K562 (cell line): ENCODE results near the gene GATA2. TPM values are rescaled to one million over a fixed set of nuclear protein-coding genes. Genes with fewer than 3 reads are reported as not detected.

Experiments used
- ATAC-seq: fragments of 200-7000 bp; cut with Tn5 transposase; 3 replicates; pipeline ENCODE4 v1.9.1; 2020; ENCODE audit warnings: moderate library complexity
- BruUV-seq: library from RNA; stranded (reverse); fragments of 400-500 nt; replicated peaks from 2 replicates; lab custom pipeline; 2021; lab: Mats Ljungman, UMichigan
- CTCF ChIA-PET: fragments of 300-600 bp; formaldehyde crosslinking; extraction: SDS; loops from one replicate; lab custom pipeline; 2021; ENCODE audit warnings: low intra/inter-chr PET ratio; lab: Yijun Ruan, JAX
- POLR2A ChIA-PET: fragments of 300-600, 350-650 bp; sonication (Branson Sonifier 250); formaldehyde crosslinking; extraction: SDS; loops from one replicate; lab custom pipeline; 2021; ENCODE audit warnings: antibody characterized with exemption, inconsistent platforms; lab: Yijun Ruan, JAX
- DNase-seq, 4 experiments: peaks; one replicate each; pipeline versions ENCODE4 v3.0.0 to v3.0.0-alpha.2; 2011 to 2018; ENCODE audit warnings: low spot score in 3 of 4, mixed read lengths in 3 of 4; ENCODE audit errors: extremely low read depth in 1 of 4
- FAIRE-seq: peaks from 2 replicates; lab custom pipeline; 2011; peaks lifted over from hg19 to GRCh38; lab: Jason Lieb, UNC
- H2AFZ ChIP-seq: 2 replicates; pipeline ENCODE4 v1.6.0; 2011; ENCODE audit warnings: low read depth, low read length, control low read depth, inconsistent platforms
- H3K27ac ChIP-seq: fragments of 200-600 bp; 3 replicates; pipeline ENCODE4 v1.8.0; 2011; ENCODE audit warnings: low read depth, mild to moderate bottlenecking, control low read depth, inconsistent platforms, low read length, moderate library complexity, mixed read lengths; ENCODE audit errors: extremely low read depth
- H3K27me3 ChIP-seq, 2 experiments: fragments of 300-600 bp in 1 of 2; 2 replicates in 1 of 2; 3 replicates in 1 of 2; pipeline versions ENCODE4 v1.6.0 to v1.8.0; 2011; ENCODE audit warnings: inconsistent platforms in 2 of 2, low read length in 2 of 2, mild to moderate bottlenecking in 1 of 2, mixed read lengths in 1 of 2, moderate library complexity in 1 of 2; ENCODE audit not compliant: control insufficient read depth in 2 of 2, insufficient read depth in 2 of 2
- H3K36me3 ChIP-seq: fragments of 300-600 bp; 3 replicates; pipeline ENCODE4 v1.8.0; 2011; ENCODE audit warnings: mild to moderate bottlenecking, low read length, inconsistent platforms; ENCODE audit not compliant: control insufficient read depth, insufficient read depth
- H3K4me1 ChIP-seq, 2 experiments: fragments of 200-600 bp in 1 of 2; replicated peaks in 1 of 2; 2 replicates in 1 of 2; 3 replicates in 1 of 2; pipeline versions ENCODE4 v1.5.1 to v1.8.0; 2011; ENCODE audit warnings: inconsistent platforms in 2 of 2, low read length in 2 of 2, mild to moderate bottlenecking in 1 of 2, mixed read lengths in 1 of 2, moderate library complexity in 1 of 2; ENCODE audit not compliant: control insufficient read depth in 2 of 2, insufficient read depth in 2 of 2
- H3K4me2 ChIP-seq: 2 replicates; pipeline ENCODE4 v1.6.1; 2011; ENCODE audit warnings: low read length, control low read depth, inconsistent platforms, mixed read lengths; ENCODE audit not compliant: insufficient read depth
- H3K4me3 ChIP-seq: fragments of 200-600 bp; sonication (generic), shearing (Covaris generic); 2 replicates; pipeline ENCODE4 v1.5.1; 2016; ENCODE audit warnings: control low read depth, inconsistent platforms
- H3K79me2 ChIP-seq: fragments of 200-600 bp; 3 replicates; pipeline ENCODE4 v1.8.0; 2011; ENCODE audit warnings: low read length, inconsistent platforms; ENCODE audit not compliant: control insufficient read depth, insufficient read depth
- H3K9ac ChIP-seq, 2 experiments: 2 replicates each; pipeline versions ENCODE4 v1.6.0 to v1.6.1; 2011; ENCODE audit warnings: low read depth in 2 of 2, low read length in 2 of 2, control low read depth in 1 of 2, inconsistent platforms in 1 of 2, mild to moderate bottlenecking in 1 of 2, mixed read lengths in 1 of 2; ENCODE audit not compliant: insufficient read depth in 1 of 2
- H3K9me1 ChIP-seq: one replicate; pipeline ENCODE4 v1.6.0; 2011; ENCODE audit warnings: inconsistent platforms, mild to moderate bottlenecking, low read length, moderate library complexity; ENCODE audit not compliant: control insufficient read depth, insufficient read depth
- H3K9me3 ChIP-seq: replicated peaks from 2 replicates; pipeline ENCODE4 v1.5.1; 2011; ENCODE audit warnings: low read depth, low read length, inconsistent platforms; ENCODE audit not compliant: control insufficient read depth, insufficient read depth
- H4K20me1 ChIP-seq: replicated peaks from 2 replicates; pipeline ENCODE4 v1.6.1; 2011; ENCODE audit warnings: low read length, inconsistent platforms, mixed read lengths; ENCODE audit not compliant: control insufficient read depth, insufficient read depth
- CTBP1 ChIP-seq: fragments of 450-650 bp; IDR thresholded peaks from 2 replicates; pipeline ENCODE4 v1.6.1; 2016; ENCODE audit warnings: borderline replicate concordance
- FOSL1 ChIP-seq: fragments of 200-800 bp; sonication (Bioruptor generic); conservative IDR thresholded peaks from 2 replicates; pipeline ENCODE4 v1.6.1; 2016; ENCODE audit warnings: missing genetic modification characterization, missing compliant biosample characterization
- FOXP1 ChIP-seq: sonication (generic); formaldehyde crosslinking; IDR thresholded peaks from 2 replicates; pipeline ENCODE4 v1.8.0; 2022; ENCODE audit warnings: mild to moderate bottlenecking, missing genetic modification reagents
- HCFC1 ChIP-seq: IDR thresholded peaks from 2 replicates; pipeline ENCODE4 v1.6.1; 2012; ENCODE audit warnings: low read depth, low read length, improper control_type of control experiment
- MXI1 ChIP-seq: IDR thresholded peaks from 2 replicates; pipeline ENCODE4 v1.6.1; 2011; ENCODE audit warnings: low read depth, mild to moderate bottlenecking, improper control_type of control experiment, low read length
- NEUROD1 ChIP-seq: fragments of 150-350 bp; IDR thresholded peaks from 2 replicates; pipeline ENCODE4 v1.6.1; 2014; ENCODE audit warnings: borderline replicate concordance, low read length, low read depth; ENCODE audit not compliant: partially characterized antibody
- PHB2 ChIP-seq: fragments of 450-650 bp; IDR thresholded peaks from 2 replicates; pipeline ENCODE4 v1.6.1; 2017; ENCODE audit warnings: low read depth
- POLR2H ChIP-seq: IDR thresholded peaks from 2 replicates; pipeline ENCODE4 v1.6.1; 2016; ENCODE audit warnings: missing genetic modification characterization, low read depth, mild to moderate bottlenecking, control low read depth, missing compliant biosample characterization, moderate library complexity
- SMARCB1 ChIP-seq: IDR thresholded peaks from 2 replicates; pipeline ENCODE4 v1.6.1; 2011; ENCODE audit warnings: improper control_type of control experiment, low read depth; ENCODE audit not compliant: insufficient read length
- TARDBP ChIP-seq: fragments of 450-650 bp; IDR thresholded peaks from 2 replicates; pipeline ENCODE4 v1.6.1; 2016
- TEAD4 ChIP-seq, 2 experiments: sonication (generic) in 1 of 2; formaldehyde crosslinking in 1 of 2; IDR thresholded peaks; 2 replicates each; pipeline versions ENCODE4 v1.6.1 to v1.8.0; 2012 to 2022; ENCODE audit warnings: borderline replicate concordance in 1 of 2, inconsistent platforms in 1 of 2, low read length in 1 of 2, mild to moderate bottlenecking in 1 of 2, missing genetic modification reagents in 1 of 2
- XRCC3 ChIP-seq: fragments of 450-650 bp; IDR thresholded peaks from 2 replicates; pipeline ENCODE4 v1.6.1; 2017; ENCODE audit warnings: mild to moderate bottlenecking, moderate library complexity
- ZFP36 ChIP-seq: fragments of 150-350 bp; IDR thresholded peaks from 2 replicates; pipeline ENCODE4 v1.6.1; 2018; ENCODE audit warnings: low read length, low read depth; ENCODE audit not compliant: partially characterized antibody
- ZNF224 ChIP-seq: sonication (generic); formaldehyde crosslinking; IDR thresholded peaks from 2 replicates; pipeline ENCODE4 v1.8.0; 2022; ENCODE audit warnings: mild to moderate bottlenecking, missing genetic modification reagents
- ZNF347 ChIP-seq: fragments of 450-650 bp; formaldehyde crosslinking; IDR thresholded peaks from 2 replicates; pipeline ENCODE4 v1.4.0; 2020; ENCODE audit warnings: low read depth, mild to moderate bottlenecking, moderate library complexity
- ZNF431 ChIP-seq: sonication (generic); formaldehyde crosslinking; IDR thresholded peaks from 2 replicates; pipeline ENCODE4 v1.8.0; 2022; ENCODE audit warnings: mild to moderate bottlenecking, missing genetic modification reagents
- ZNF609 ChIP-seq: sonication (generic); formaldehyde crosslinking; IDR thresholded peaks from 2 replicates; pipeline ENCODE4 v1.8.1; 2023; ENCODE audit warnings: missing genetic modification reagents, mild to moderate bottlenecking, borderline replicate concordance
- WGBS: fragments of 100-300 bp; shearing (Covaris generic); methylation state at CpG from one replicate; pipeline ENCODE4 v1.1.6; 2016; ENCODE audit warnings: low coverage, mixed read lengths; ENCODE audit not compliant: insufficient coverage; ENCODE audit errors: missing lambda C conversion rate; 5-methylcytosine and 5-hydroxymethylcytosine counted together
- in situ Hi-C: fragments of 300-500 bp; cut with MboI; formaldehyde crosslinking; loops from 4 replicates; pipeline ENCODE4 v1.15.0; 2018; ENCODE audit warnings: inconsistent platforms, mixed read lengths
- intact Hi-C: fragments of 100-400 bp; cut with micrococcal nuclease; formaldehyde crosslinking; loops from 2 replicates; pipeline ENCODE4 v1.14.2; 2022
- polyA plus RNA-seq, 8 experiments: library from polyadenylated mRNA; depleted of rRNA in 4 of 8; stranded (reverse) in 5 of 8; unstranded in 3 of 8; fragments of >200 nt; fragmentation: Nextera tagmentation in 2 of 8; fragmentation: Illumina TruSeq in 1 of 8; extraction: Ambion mirVana in 2 of 8; extraction: Trizol in 1 of 8; gene quantifications; 2 replicates each; pipeline versions ENCODE4 v1.2.1 to v1.2.3, GENCODE V29; 2011 to 2014; ENCODE audit warnings: inconsistent platforms in 1 of 8, missing spikeins in 1 of 8
- total RNA-seq, 7 experiments: library from RNA; depleted of rRNA in 6 of 7; stranded (reverse); fragments of >200 nt in 6 of 7; fragmentation: Illumina TruSeq in 2 of 7; extraction: Trizol in 2 of 7; gene quantifications; 2 replicates each; pipeline versions ENCODE4 v1.2.1 to v1.2.3, GENCODE V29; 2011 to 2021; ENCODE audit warnings: low replicate concordance in 1 of 7
- TF ChIP-seq, protein P1 (sequence below): fragments of 450-650 bp; formaldehyde crosslinking; IDR thresholded peaks from 2 replicates; pipeline ENCODE4 v1.4.0; 2022; ENCODE audit warnings: missing genetic modification characterization

GATA2 gene
- total and polyA plus RNA-seq, 9 of the 15 experiments (the other 6 are each of a cell fraction or from before 2014, with no cell fraction given), result 8.5 to 218 (median 50.8) TPM

DNA sequence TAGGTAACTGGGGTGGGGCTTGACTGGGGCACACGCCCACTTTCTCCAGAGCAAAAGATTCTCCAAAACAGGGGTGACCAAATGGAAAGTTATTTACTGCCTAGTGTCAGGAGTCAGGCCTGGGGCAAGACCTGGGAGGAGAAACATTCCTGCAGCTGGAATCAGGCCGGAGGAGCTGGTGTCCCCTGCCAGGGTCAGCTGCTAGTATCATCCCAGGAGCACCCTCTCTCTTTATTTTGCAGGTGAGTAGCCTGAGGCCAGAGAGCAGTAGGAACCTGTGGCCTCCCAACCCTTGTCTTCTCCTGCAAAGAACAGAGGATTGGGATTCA is 59.2 kb downstream of the GATA2 start:
- 81% methylated on average over 2 of the region's 2 CpGs for WGBS
- CTCF ChIA-PET, result no interaction called here
- no peak overlapping the region for H3K4me2 ChIP-seq
- H3K27ac ChIP-seq, result no peak overlapping the region
- ATAC-seq (no peak), DNase-seq (no peak), FAIRE-seq (no peak)
- BruUV-seq, result no TSS peak
- intact Hi-C loops, result loop anchor here (10.0 kb wide), 2 partner anchors 151 to 259 kb away; no protein-coding TSS in a partner anchor
- no peak overlapping the region; a peak in 1 of 4 replicates for H3K9ac ChIP-seq
- H3K9me1 ChIP-seq, result no peaks in the 10 kb centered on the region
- H3K79me2 ChIP-seq, result no peaks in the 10 kb centered on the region
- no peaks in the 10 kb centered on the region for H4K20me1 ChIP-seq
- in situ Hi-C loops, result no loop called here
- POLR2A ChIA-PET, result no interaction called here
- H3K4me3 ChIP-seq, result no peak overlapping the region
- H2AFZ ChIP-seq, result no peak overlapping the region
- no peaks in the 10 kb centered on the region for H3K27me3 ChIP-seq
- H3K4me1 ChIP-seq, result peaks cover 4 to 51% of the 10 kb centered on the region in 2 experiments; a peak in 3 of 5 replicates
- no peaks in the 10 kb centered on the region for H3K36me3 ChIP-seq
- no peak for TF ChIP-seq MXI1
- no peak for TF ChIP-seq HCFC1
- TF ChIP-seq ZFP36, result no peak
- TF ChIP-seq SMARCB1, result no peak
- TF ChIP-seq NEUROD1, result no peak
- TF ChIP-seq, protein P1, sequence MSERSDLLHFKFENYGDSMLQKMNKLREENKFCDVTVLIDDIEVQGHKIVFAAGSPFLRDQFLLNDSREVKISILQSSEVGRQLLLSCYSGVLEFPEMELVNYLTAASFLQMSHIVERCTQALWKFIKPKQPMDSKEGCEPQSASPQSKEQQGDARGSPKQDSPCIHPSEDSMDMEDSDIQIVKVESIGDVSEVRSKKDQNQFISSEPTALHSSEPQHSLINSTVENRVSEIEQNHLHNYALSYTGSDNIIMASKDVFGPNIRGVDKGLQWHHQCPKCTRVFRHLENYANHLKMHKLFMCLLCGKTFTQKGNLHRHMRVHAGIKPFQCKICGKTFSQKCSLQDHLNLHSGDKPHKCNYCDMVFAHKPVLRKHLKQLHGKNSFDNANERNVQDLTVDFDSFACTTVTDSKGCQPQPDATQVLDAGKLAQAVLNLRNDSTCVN, result no peak
- TF ChIP-seq PHB2, result no peak
- TF ChIP-seq FOSL1, result no peak
- no peak for TF ChIP-seq ZNF347
- TF ChIP-seq FOXP1 (CRISPR knock-in tag), result no peak
- TF ChIP-seq POLR2H (tag), result no peak
- no peak for TF ChIP-seq CTBP1
- TF ChIP-seq TEAD4 (IDR thresholded peaks at IDR 0.05; ENCODE audit: low read length), result no peak
- TF ChIP-seq TEAD4 (CRISPR knock-in tag; IDR thresholded peaks at IDR 0.05; ENCODE audit: borderline replicate concordance), result no peak
- TF ChIP-seq ZNF224 (CRISPR knock-in tag), result no peak
- no peak for TF ChIP-seq ZNF609 (CRISPR knock-in tag)
- TF ChIP-seq TARDBP, result no peak
- TF ChIP-seq XRCC3, result no peak
- TF ChIP-seq ZNF431 (CRISPR knock-in tag), result no peak
- no peaks in the 10 kb centered on the region for H3K9me3 ChIP-seq
